ENCODE data around the gene ENTPD3. TPM values are rescaled to one million over a fixed set of nuclear protein-coding genes. Genes with fewer than 3 reads are reported as not detected.

ENTPD3 gene
- total and polyA plus RNA-seq, 2 of the 8 experiments (the other 6 are each of a cell fraction or from before 2014, with no cell fraction given) = 0.60 to 1.0 TPM

DNA sequence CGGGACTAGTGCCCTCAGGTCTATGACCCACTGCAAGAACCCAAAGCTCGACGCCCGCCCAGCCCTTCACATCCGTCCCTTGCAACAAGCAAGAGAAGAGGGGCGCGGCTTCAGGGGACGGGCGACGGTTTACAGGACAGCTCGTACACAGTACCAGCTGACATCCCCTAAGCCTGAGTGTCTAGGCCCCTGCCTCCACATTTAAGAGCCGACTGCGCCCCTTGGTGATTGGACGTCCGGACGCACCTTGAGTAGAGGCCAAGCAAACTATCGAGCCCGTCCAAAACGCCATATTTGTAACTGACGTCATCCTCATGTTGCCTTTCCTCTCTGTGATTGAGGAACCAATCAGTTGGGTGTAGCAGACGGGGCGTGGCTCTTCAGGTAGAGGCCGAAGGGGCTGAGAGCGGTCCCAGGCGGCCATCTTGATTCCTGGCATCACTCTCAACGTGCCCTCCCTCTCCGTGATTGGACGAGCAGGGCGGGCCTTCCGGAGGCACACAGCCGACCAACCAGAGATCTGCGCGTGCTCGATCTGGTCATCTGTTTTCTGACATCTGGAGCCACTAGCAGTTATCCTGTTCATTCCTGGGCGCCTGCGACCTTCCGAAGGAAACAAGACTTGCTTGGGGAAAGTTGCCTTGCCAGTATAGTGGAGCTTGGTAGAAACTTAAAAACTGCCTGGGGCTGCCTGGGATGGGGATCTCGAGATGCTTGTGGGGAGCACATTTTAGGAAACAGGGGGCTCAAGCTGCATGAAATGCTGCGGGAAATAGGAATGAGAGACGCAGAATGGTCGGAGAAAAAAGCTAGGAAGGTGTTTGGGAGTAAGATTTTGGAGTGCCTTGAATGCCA lies 66.1 kb downstream of the ENTPD3 start (continued):
- TF ChIP-seq PHF8 (conservative IDR thresholded peaks at IDR 0.05; ENCODE audit: low read depth, low read length) (peak; percentile 74), TBP (IDR thresholded peaks at IDR 0.05; ENCODE audit: low read depth, low read length) (peak; percentile 85), JUND (IDR thresholded peaks at IDR 0.05; ENCODE audit: low read length) (peak; percentile 91), GABPA (IDR thresholded peaks at IDR 0.05; ENCODE audit: borderline replicate concordance, insufficient read depth, low read length) (no peak), SP4 (IDR thresholded peaks at IDR 0.05; ENCODE audit: low read length) (no peak), EGR1 (IDR thresholded peaks at IDR 0.05; ENCODE audit: borderline replicate concordance, low read depth, low read length) (no peak), CBX5 (IDR thresholded peaks at IDR 0.05; ENCODE audit: low read depth, low read length) (no peak), TAF7 (optimal IDR thresholded peaks at IDR 0.05; ENCODE audit: borderline replicate concordance, low read depth, low read length) (peak; percentile 21), RAD21 (IDR thresholded peaks at IDR 0.05 in 1 of 2, conservative IDR thresholded peaks at IDR 0.05 in 1 of 2; ENCODE audit: low read depth in 2 of 2, low read length in 2 of 2) (peak; percentile 33 to 49), EZH2 (IDR thresholded peaks at IDR 0.05; ENCODE audit: low read depth, low read length, severe bottlenecking) (no peak), RBBP5 (IDR thresholded peaks at IDR 0.05; ENCODE audit: borderline replicate concordance, low read depth, low read length) (peak; percentile 86; the same call in 1 of the 2 replicates), SAP30 (IDR thresholded peaks at IDR 0.05; ENCODE audit: insufficient read depth, insufficient replicate concordance, low read length) (peak; percentile 95), SRF (IDR thresholded peaks at IDR 0.05; ENCODE audit: low read depth, low read length) (no peak), JUN (IDR thresholded peaks at IDR 0.05; ENCODE audit: low read depth, low read length) (peak; percentile 74; the same call in 1 of the 2 replicates), TAF1 (IDR thresholded peaks at IDR 0.05; ENCODE audit: low read depth, low read length) (peak; percentile 86), POLR2AphosphoS5 (IDR thresholded peaks at IDR 0.05; ENCODE audit: low read depth, low read length) (peak; percentile 55; the same call in 1 of the 2 replicates), SUZ12 (IDR thresholded peaks at IDR 0.05; ENCODE audit: low read length) (no peak), FOSL1 (IDR thresholded peaks at IDR 0.05; ENCODE audit: insufficient read depth, low read depth, low read length) (no peak), SP1 (IDR thresholded peaks at IDR 0.05; ENCODE audit: low read depth, low read length) (peak; percentile 69)
- TF ChIP-seq, protein P1, sequence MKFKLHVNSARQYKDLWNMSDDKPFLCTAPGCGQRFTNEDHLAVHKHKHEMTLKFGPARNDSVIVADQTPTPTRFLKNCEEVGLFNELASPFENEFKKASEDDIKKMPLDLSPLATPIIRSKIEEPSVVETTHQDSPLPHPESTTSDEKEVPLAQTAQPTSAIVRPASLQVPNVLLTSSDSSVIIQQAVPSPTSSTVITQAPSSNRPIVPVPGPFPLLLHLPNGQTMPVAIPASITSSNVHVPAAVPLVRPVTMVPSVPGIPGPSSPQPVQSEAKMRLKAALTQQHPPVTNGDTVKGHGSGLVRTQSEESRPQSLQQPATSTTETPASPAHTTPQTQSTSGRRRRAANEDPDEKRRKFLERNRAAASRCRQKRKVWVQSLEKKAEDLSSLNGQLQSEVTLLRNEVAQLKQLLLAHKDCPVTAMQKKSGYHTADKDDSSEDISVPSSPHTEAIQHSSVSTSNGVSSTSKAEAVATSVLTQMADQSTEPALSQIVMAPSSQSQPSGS (IDR thresholded peaks at IDR 0.05; ENCODE audit: low read length) = peak; percentile 97
- TF ChIP-seq, protein P2, sequence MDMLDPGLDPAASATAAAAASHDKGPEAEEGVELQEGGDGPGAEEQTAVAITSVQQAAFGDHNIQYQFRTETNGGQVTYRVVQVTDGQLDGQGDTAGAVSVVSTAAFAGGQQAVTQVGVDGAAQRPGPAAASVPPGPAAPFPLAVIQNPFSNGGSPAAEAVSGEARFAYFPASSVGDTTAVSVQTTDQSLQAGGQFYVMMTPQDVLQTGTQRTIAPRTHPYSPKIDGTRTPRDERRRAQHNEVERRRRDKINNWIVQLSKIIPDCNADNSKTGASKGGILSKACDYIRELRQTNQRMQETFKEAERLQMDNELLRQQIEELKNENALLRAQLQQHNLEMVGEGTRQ (IDR thresholded peaks at IDR 0.05; ENCODE audit: low read length) = no peak
